Spleen (tissue), 7 donors: Measurements from ENCODE around the gene SPRR5.

Source experiments
- POLR2A ChIP-seq, 3 donors: fragments of 450-650 bp; IDR thresholded peaks; one replicate each; pipeline ENCODE4 v1.5.1; 2017; ENCODE audit warnings: antibody characterized with exemption in 3 of 3, mild to moderate bottlenecking in 1 of 3
- TF ChIP-seq, protein P1 (sequence below), 11 experiments: fragments of 200-600 bp in 7 of 11; fragments of 450-650 bp in 4 of 11; sonication (generic) in 4 of 11; IDR thresholded peaks in 8 of 11; conservative IDR thresholded peaks in 3 of 11; 1 replicate in 7 of 11; 2 replicates in 4 of 11; pipeline versions ENCODE4 v1.4.0 to v1.8.0; 2016 to 2021; ENCODE audit warnings: antibody characterized with exemption in 11 of 11, inconsistent platforms in 4 of 11, mild to moderate bottlenecking in 1 of 11
- donor health status: DM: no; HTN: no; CAD: no; lungs with moderate emphysema.
- donor health status: DM: no; HTN: no; CAD: no.
- donor health status: DM: no; HTN: no; CAD: no.

DNA sequence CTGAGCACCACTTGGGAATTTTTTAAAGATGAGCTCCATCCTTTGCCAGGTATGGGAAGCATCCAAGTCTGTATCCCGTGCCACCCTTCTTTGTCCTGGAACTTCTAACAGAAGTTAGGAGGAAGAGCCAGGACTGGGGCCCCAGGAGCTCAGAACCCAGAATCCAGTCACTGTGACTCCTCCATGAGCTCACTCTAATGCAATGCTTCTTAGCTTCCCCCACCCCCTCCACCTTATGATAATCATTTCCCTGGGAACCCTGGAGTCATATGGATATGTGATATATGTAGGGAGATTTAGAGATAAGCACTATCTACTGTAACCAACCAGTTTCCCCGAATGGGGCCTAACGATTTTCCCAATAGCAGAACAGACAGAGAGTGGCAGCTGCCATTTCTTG lies 758 bp upstream of the SPRR5 start:
- no peak for TF ChIP-seq POLR2A (IDR thresholded peaks at IDR 0.05)
- TF ChIP-seq, protein P1, sequence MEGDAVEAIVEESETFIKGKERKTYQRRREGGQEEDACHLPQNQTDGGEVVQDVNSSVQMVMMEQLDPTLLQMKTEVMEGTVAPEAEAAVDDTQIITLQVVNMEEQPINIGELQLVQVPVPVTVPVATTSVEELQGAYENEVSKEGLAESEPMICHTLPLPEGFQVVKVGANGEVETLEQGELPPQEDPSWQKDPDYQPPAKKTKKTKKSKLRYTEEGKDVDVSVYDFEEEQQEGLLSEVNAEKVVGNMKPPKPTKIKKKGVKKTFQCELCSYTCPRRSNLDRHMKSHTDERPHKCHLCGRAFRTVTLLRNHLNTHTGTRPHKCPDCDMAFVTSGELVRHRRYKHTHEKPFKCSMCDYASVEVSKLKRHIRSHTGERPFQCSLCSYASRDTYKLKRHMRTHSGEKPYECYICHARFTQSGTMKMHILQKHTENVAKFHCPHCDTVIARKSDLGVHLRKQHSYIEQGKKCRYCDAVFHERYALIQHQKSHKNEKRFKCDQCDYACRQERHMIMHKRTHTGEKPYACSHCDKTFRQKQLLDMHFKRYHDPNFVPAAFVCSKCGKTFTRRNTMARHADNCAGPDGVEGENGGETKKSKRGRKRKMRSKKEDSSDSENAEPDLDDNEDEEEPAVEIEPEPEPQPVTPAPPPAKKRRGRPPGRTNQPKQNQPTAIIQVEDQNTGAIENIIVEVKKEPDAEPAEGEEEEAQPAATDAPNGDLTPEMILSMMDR (IDR thresholded peaks at IDR 0.05 in 8 of 11, conservative IDR thresholded peaks at IDR 0.05 in 3 of 11), result no peak
